NOMO-1 treated with DMSO at 0.1 percent for 48 hours (cell line): ENCODE data around the gene HIVEP1.

Experiments used
- DNase-seq: peaks from one replicate; lab custom pipeline; 2025; ENCODE audit not compliant: unreplicated experiment; lab: John Stamatoyannopoulos, UW

The HIVEP1 gene

GRCh38 chr6:12181481-12181880 lies 169.4 kb downstream of the HIVEP1 start:
- DNase-seq, result no peak

GRCh38 chr6:12182676-12183075 lies 170.6 kb downstream of the HIVEP1 start:
- DNase-seq, result no peak

DNA sequence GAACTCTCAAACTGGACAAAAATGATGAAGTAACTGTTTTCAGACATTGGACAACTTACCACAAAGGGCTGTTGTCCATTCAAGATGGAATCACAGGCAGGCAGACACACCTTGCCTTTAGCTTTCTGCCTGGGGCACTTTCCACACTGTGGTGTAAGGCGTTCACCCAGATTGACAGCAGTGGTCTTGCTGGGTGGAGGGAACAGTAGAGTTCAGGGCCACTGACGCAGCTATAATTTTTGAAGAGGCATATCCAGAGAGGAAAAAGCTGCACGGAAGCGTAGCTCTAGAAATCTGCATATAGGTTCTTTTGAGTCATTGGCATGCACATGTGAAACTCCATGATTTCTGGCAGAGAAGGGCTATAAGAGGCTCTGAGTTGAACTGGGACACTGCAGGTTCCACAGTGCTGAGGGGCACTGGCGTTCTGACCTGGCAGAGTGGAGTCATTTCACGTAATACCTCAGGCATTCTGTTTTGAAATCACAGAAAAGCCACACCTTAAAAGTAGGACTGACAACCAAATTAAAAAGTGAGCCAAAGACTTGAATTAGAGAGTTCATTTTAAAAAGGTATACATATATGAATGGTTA lies 173.1 kb downstream of the HIVEP1 start:
- DNase-seq, result no peak

- no peak for DNase-seq
Measured at GRCh38 chr6:12186528-12186927, 174.4 kb downstream of the HIVEP1 start.

DNA sequence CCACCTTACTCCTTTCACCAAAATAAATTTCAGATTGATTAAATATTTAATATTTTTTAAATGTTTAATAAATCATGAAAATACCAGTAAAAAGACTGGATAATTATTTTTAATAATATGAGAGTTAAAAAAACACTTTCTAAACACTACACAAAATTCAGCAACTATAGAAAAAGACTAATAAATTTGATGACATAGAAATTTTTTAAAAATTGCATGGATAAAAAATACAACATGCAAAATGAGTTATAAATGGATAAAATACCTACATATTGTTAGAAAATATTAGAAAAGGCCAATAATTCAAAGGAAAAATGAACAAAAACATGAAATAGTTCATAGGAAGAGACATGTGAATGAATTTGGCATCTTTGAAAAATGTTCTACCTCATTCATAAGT lies 177.0 kb downstream of the HIVEP1 start:
- DNase-seq, result no peak

DNA sequence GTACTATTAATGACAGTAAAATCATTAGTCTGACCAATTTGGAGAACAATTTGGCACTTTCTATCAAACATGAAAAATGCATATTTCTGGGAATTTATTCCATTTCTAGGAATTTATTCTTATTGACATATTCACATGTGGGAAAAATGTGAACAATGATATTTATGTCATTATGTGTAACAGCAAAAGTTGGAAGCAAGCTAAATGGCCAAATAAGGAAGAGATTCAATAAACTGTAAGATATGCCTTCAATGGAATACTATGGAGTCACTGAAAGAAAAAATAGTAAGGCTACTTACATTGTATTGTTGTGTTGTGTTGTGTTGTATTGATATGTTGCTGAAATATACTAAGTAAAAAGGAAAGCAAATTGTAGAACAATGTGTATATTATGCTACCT lies 177.5 kb downstream of the HIVEP1 start:
- DNase-seq, result no peak

GRCh38 chr6:12190252-12190651 lies 178.1 kb downstream of the HIVEP1 start:
- DNase-seq, result no peak

GRCh38 chr6:12196326-12196936 lies 184.3 kb downstream of the HIVEP1 start:
- no peak for DNase-seq

DNA sequence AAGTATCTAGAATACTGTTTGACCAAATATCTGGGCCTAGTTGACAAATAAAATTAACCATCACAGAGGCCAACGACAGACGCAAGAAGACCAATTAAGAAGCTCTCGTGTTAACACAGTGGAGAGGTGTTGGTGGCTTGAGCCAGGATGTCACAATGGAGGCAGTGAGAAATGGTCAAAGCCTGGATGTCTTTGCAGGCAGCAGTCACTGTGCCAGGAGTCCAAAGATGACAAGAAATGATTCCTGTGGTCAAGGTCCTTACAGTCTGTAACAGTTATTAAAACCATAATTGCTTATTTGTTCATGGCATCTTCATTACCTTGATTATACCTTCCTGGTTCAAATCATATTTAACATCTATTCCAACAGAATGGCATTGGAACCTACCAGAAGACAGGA lies 186.7 kb downstream of the HIVEP1 start:
- no peak for DNase-seq

GRCh38 chr6:12200015-12200564 lies 188.0 kb downstream of the HIVEP1 start:
- DNase-seq, result peak; percentile 47

GRCh38 chr6:12200761-12201160 lies 188.6 kb downstream of the HIVEP1 start:
- DNase-seq, result no peak

DNA sequence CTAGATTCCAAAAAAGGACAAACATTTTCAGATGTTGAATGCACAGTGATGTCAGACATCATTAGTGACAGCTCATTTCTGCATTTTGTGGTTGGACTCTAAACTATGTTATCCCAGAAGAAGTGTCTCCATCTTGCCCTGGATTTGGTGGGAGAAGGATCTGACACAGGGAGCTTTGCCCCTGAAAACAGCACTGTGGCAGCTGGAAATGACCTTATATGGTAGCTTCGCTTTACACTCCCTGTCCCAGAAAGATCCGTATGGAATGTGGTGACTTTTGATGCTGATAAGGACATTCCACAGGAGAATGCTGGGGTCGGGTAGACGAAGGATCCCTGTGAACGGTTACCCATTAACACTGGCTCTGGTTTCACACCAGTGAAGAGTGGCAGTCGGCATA lies 190.9 kb downstream of the HIVEP1 start:
- no peak for DNase-seq

GRCh38 chr6:12208190-12208589 lies 196.1 kb downstream of the HIVEP1 start:
- DNase-seq, result peak; percentile 90

DNA sequence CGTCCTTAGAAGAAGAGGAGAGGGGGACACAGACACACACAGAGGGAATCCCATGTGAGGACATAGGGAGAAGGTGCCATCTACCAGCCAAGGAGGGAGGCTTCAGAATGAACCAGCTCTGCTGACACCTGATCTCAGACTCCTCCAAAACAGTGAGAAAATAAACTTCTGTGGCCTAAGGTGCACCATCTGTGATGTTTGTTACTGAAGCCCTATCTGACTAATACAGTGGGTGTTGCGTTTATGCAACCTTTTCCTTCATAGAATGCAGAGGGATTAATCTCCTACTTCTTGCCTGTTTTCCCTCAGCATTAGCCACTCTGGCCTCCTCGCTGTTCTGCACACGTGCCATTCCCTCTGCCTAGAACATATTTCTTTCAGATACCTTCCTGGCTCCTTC lies 196.6 kb downstream of the HIVEP1 start:
- DNase-seq, result no peak
